Upper lobe of right lung (tissue), 1 donor: Measurements from ENCODE around the gene PLSCR5. TPM values are rescaled to one million over a fixed set of nuclear protein-coding genes. Genes with fewer than 3 reads are reported as not detected.

Experiments used
- ATAC-seq: fragments of 200-7000 bp; cut with Tn5 transposase; one replicate; pipeline ENCODE4 v1.9.1; 2020; ENCODE audit warnings: mild to moderate bottlenecking, moderate library complexity
- DNase-seq: peaks from one replicate; pipeline ENCODE4 v3.0.0-alpha.2; 2020
- H3K27ac ChIP-seq: fragments of 200-600 bp; one replicate; pipeline ENCODE4 v1.8.0; 2022
- H3K27me3 ChIP-seq: fragments of 200-600 bp; one replicate; pipeline ENCODE4 v1.8.0; 2022; ENCODE audit warnings: mild to moderate bottlenecking
- H3K36me3 ChIP-seq: fragments of 200-600 bp; one replicate; pipeline ENCODE4 v1.8.0; 2022
- H3K4me1 ChIP-seq: fragments of 200-600 bp; one replicate; pipeline ENCODE4 v1.8.0; 2022
- H3K4me3 ChIP-seq: fragments of 200-600 bp; one replicate; pipeline ENCODE4 v1.8.0; 2022; ENCODE audit warnings: mild to moderate bottlenecking
- H3K9me3 ChIP-seq: fragments of 200-600 bp; one replicate; pipeline ENCODE4 v1.8.0; 2022
- CTCF ChIP-seq: fragments of 200-600 bp; IDR thresholded peaks from one replicate; pipeline ENCODE4 v1.8.0; 2022; ENCODE audit warnings: antibody characterized with exemption
- intact Hi-C: fragments of 100-400 bp; cut with DNase I; formaldehyde crosslinking; loops from one replicate; pipeline ENCODE4 v1.11.0; 2022
- total RNA-seq: library from RNA; stranded (reverse); fragmentation: NEBNext Ultra II Directional; extraction: Animal tissue kit (Norgen Biotek cat#: 25700); gene quantifications from one replicate; pipeline ENCODE4 v1.2.1, GENCODE V29; 2021
- donor health status: DM: no; HTN: yes; CAD: no; lungs with severe emphysema.

Gene PLSCR5
- total RNA-seq, 1 donor from 2014 or later: not detected

DNA sequence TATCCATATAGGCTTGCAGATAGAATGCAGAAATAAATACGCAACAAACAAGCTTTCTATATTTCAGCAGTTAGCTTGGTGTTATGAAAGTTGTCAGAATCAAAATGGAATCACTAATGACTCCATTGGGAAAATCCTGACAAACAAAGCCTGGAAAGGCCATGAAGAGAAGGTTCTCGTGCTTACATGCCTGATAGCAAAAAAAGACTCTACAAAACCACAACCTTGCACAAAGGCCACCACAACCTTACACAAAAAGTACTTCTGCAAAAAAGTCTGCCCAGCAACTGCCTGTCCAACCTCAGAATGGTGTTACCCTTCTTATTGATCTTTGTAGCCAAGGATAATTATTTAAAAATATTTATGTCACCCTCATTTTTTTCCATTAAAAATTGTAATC, 46.4 kb downstream of the PLSCR5 start:
- H3K27me3 ChIP-seq: no peaks in the 10 kb centered on the region
- ATAC-seq (peak; percentile 62), DNase-seq (no peak)
- H3K4me3 ChIP-seq: no peak overlapping the region
- TF ChIP-seq CTCF: no peak
- intact Hi-C loops: no loop called here
- no peaks in the 10 kb centered on the region for H3K36me3 ChIP-seq
- H3K4me1 ChIP-seq: no peaks in the 10 kb centered on the region
- no peaks in the 10 kb centered on the region for H3K9me3 ChIP-seq
- H3K27ac ChIP-seq: no peak overlapping the region

DNA sequence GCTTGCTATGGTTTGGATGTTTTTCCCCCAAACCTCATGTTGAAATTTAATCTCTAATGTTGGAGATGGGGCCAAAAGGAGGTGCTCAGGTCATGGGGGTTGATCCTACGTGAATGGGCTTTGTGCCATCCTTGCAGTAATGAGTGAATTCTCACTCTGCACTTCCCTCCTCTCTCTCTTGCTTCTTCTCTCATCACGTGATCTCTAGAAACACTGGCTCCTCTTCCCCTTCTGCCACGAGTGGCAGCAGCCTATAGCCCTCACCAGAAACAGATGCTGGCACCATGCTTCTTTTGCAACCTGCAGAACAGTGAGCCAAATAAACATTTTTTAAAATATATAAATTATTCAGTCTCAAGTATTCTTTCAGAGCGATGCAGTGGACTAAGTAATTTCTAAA, 47.4 kb downstream of the PLSCR5 start:
- peak; percentile 76 for ATAC-seq
- no peak for DNase-seq

GRCh38 chr3:146555311-146555710, 49.8 kb downstream of the PLSCR5 start:
- DNase-seq: no peak
- no peak for ATAC-seq
- Histone ChIP-seq H3K4me3 (no peak overlapping the region), H3K27ac (no peak overlapping the region), H3K27me3 (no peaks in the 10 kb centered on the region), H3K9me3 (no peaks in the 10 kb centered on the region), H3K4me1 (no peaks in the 10 kb centered on the region), H3K36me3 (no peaks in the 10 kb centered on the region)
- intact Hi-C loops: no loop called here
- no peak for TF ChIP-seq CTCF

More for the DNA sequence above, 47.4 kb downstream of the PLSCR5 start:
- no peaks in the 10 kb centered on the region for H3K9me3 ChIP-seq
- intact Hi-C loops: no loop called here
- H3K4me3 ChIP-seq: no peak overlapping the region
- no peak overlapping the region for H3K27ac ChIP-seq
- H3K27me3 ChIP-seq: no peaks in the 10 kb centered on the region
- H3K36me3 ChIP-seq: no peaks in the 10 kb centered on the region
- no peak for TF ChIP-seq CTCF
- H3K4me1 ChIP-seq: no peaks in the 10 kb centered on the region

- no peaks in the 10 kb centered on the region for H3K4me1 ChIP-seq
- H3K27me3 ChIP-seq: no peaks in the 10 kb centered on the region
- H3K36me3 ChIP-seq: no peaks in the 10 kb centered on the region
- DNase-seq: no peak
- no peak overlapping the region for H3K27ac ChIP-seq
- no peak for TF ChIP-seq CTCF
- no peak overlapping the region for H3K4me3 ChIP-seq
- H3K9me3 ChIP-seq: no peaks in the 10 kb centered on the region
- intact Hi-C loops: no loop called here
- peak; percentile 29 for ATAC-seq
Measured at GRCh38 chr3:146554151-146554760, 50.9 kb downstream of the PLSCR5 start.

DNA sequence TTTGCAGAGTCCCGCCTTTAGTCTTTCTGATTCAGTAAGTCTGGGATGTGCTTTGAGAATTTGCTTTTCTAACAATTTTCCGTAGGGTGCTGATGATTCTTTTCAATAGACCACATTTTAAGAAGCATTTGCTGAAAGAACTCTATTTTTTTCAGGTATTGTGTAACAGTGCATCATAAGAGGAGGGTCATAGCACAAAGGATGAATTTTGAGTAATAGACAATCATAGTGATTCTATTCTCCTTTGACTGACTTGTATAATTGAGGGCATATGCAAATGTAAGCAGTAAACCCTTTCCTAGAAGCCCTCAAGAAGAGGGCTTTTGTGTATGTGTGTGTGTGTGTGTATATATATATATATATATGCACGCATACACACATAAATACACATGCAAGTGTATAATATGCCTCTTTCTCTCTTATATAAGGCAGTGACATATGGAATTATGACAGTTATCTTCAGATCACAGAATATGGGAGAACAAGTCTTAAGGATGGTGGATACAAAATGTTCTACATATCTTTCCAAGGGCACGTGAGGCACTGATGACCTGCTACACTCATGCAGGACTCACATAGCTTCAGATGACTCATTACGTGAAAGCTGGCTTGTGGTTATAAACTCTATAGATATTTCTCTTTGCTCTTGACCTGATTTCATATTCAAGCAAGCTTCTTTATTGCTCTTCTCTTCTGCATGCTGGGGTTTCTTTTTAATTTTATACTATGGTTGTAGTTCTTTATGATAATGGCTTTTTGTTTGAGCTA, 54.2 kb downstream of the PLSCR5 start:
- no peaks in the 10 kb centered on the region for H3K4me1 ChIP-seq
- H3K27me3 ChIP-seq: no peaks in the 10 kb centered on the region
- intact Hi-C loops: no loop called here
- H3K9me3 ChIP-seq: no peaks in the 10 kb centered on the region
- DNase-seq (no peak), ATAC-seq (peak; percentile 65)
- TF ChIP-seq CTCF: no peak
- H3K36me3 ChIP-seq: no peaks in the 10 kb centered on the region
- no peak overlapping the region for H3K27ac ChIP-seq
- H3K4me3 ChIP-seq: no peak overlapping the region
